ENCODE data around the gene LIN9. TPM values are rescaled to one million over a fixed set of nuclear protein-coding genes. Genes with fewer than 3 reads are reported as not detected.

The LIN9 gene, protein sequence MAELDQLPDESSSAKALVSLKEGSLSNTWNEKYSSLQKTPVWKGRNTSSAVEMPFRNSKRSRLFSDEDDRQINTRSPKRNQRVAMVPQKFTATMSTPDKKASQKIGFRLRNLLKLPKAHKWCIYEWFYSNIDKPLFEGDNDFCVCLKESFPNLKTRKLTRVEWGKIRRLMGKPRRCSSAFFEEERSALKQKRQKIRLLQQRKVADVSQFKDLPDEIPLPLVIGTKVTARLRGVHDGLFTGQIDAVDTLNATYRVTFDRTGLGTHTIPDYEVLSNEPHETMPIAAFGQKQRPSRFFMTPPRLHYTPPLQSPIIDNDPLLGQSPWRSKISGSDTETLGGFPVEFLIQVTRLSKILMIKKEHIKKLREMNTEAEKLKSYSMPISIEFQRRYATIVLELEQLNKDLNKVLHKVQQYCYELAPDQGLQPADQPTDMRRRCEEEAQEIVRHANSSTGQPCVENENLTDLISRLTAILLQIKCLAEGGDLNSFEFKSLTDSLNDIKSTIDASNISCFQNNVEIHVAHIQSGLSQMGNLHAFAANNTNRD
- polyA plus RNA-seq (2013, experiment 1 of 4): 14.7 TPM
- polyA plus RNA-seq (2013, experiment 2 of 4): 12.5 TPM
- polyA plus RNA-seq (2013, experiment 3 of 4): 13.0 TPM
- polyA plus RNA-seq (2013, experiment 4 of 4): 14.7 TPM

DNA sequence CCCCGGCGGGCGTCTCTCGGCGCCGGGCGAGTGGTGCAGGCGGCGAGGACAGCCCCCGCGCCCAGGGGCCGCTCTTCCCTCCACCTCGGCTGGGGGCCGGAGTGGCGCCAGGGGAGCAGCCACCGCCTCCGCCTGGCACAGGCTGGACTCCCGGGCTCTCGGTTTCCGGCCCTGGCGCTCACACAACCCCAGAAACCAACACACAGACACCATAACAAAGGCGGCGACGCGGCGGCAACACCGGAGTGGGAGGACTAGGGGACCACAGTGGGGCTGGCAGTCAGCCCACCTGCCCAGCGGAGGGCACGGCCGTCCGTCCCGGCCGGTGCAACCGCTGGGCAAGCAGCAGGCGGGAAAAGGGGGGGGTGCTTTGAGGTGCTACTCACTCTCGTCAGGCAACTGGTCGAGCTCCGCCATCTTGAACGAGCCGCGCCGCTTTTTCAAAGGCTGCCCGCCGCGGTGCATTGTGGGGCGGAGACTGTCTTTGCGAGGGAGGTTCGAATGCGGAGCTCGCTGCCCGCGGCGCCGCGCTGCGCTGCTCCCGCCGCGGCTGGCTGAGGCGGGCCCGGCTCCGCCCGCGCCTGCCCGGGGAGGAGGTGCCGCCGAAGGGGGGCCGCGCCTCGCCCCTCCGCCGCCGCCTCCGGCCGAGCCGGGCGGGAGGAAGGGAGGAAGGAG, at the start of gene LIN9:
TSS of gene LIN9 (minus strand) at position 442 of the 675 bp plus-strand sequence. CDS start at position 417, 25 bp downstream.
- no peaks in the 10 kb centered on the region for H3K9me3 ChIP-seq (ENCODE audit: control insufficient read depth, low read length)
- H3K4me3 ChIP-seq (ENCODE audit: insufficient read depth, low read depth, low read length): peak within 1 kb of the TSS; percentile 94
- peaks cover 12% of the 10 kb centered on the region for H3K4me1 ChIP-seq (ENCODE audit: control insufficient read depth, insufficient read depth, low read length)
- H3K27me3 ChIP-seq (ENCODE audit: control insufficient read depth, insufficient read depth, low read length, poor library complexity, severe bottlenecking): peaks cover 16% of the 10 kb centered on the region
- H3K36me3 ChIP-seq (ENCODE audit: control insufficient read depth, insufficient read depth, low read length): no peaks in the 10 kb centered on the region
- WGBS, 2 experiments: 0% methylated on average over 77 of the region's 77 CpGs
- peak within 1 kb of the TSS; percentile 85 for H3K27ac ChIP-seq (ENCODE audit: insufficient read depth, low read depth, low read length, poor library complexity, severe bottlenecking)

- Histone ChIP-seq H3K27ac (ENCODE audit: insufficient read depth, low read depth, low read length, poor library complexity, severe bottlenecking) (no peak overlapping the region), H3K27me3 (ENCODE audit: control insufficient read depth, insufficient read depth, low read length, poor library complexity, severe bottlenecking) (no peaks in the 10 kb centered on the region), H3K9me3 (ENCODE audit: control insufficient read depth, low read length) (no peaks in the 10 kb centered on the region), H3K4me1 (ENCODE audit: control insufficient read depth, insufficient read depth, low read length) (no peaks in the 10 kb centered on the region), H3K36me3 (ENCODE audit: control insufficient read depth, insufficient read depth, low read length) (peaks cover 13% of the 10 kb centered on the region), H3K4me3 (ENCODE audit: insufficient read depth, low read depth, low read length) (no peak overlapping the region)
- WGBS, 2 experiments: 95 to 100% methylated on average over 2 of the region's 2 CpGs
Observed at GRCh38 chr1:226357416-226357815, 48.5 kb upstream of the LIN9 start.

DNA sequence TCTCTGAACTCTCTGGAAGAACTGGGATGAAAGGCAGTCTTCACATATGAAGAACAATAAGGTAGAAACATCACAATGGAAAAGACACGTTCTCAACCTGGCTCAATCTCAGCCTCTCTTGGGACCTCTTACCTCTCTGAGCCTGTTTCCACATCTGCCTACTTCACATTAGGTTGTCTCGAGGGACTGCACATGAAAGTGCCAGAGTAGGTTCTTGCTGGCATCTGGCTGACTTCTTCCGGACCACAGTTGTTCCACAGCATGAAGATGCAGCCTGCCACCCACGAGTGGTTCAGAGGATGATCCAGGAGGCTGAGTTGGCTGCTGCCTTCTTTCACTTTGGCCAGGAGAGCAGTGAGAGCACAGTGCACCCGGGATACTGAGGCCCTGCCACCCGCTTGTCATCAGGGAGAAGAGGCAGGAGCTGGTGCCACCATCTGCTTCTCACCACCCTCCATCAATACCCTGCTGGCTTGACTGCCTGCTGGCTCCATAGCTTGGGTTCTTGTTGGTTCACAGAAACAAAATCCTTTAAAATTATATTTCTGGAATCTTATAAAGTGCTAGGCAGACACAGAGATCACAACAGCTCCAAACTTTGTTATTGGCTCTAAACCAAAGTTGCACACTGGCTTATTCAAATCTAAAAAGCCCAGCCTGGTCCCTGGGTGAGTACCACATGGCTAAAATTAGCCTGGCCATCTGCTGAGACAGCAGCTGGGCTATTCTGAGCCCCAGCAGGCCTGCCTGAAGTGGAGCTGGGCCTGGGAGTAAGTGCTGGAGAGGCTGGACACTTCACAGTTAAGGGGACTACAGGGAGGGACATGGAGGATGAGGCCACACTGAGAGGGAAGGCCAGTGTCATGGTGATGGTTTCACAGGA, 46.9 kb upstream of the LIN9 start:
- WGBS, 2 experiments: 94 to 97% methylated on average over 6 of the region's 6 CpGs
- Histone ChIP-seq H3K27me3 (ENCODE audit: control insufficient read depth, insufficient read depth, low read length, poor library complexity, severe bottlenecking) (no peaks in the 10 kb centered on the region), H3K9me3 (ENCODE audit: control insufficient read depth, low read length) (no peaks in the 10 kb centered on the region), H3K4me3 (ENCODE audit: insufficient read depth, low read depth, low read length) (no peak overlapping the region), H3K27ac (ENCODE audit: insufficient read depth, low read depth, low read length, poor library complexity, severe bottlenecking) (no peak overlapping the region), H3K4me1 (ENCODE audit: control insufficient read depth, insufficient read depth, low read length) (no peaks in the 10 kb centered on the region), H3K36me3 (ENCODE audit: control insufficient read depth, insufficient read depth, low read length) (peaks cover 5% of the 10 kb centered on the region)

- Histone ChIP-seq H3K4me3 (ENCODE audit: insufficient read depth, low read depth, low read length) (no peak overlapping the region), H3K9me3 (ENCODE audit: control insufficient read depth, low read length) (no peaks in the 10 kb centered on the region), H3K27me3 (ENCODE audit: control insufficient read depth, insufficient read depth, low read length, poor library complexity, severe bottlenecking) (no peaks in the 10 kb centered on the region), H3K27ac (ENCODE audit: insufficient read depth, low read depth, low read length, poor library complexity, severe bottlenecking) (no peak overlapping the region), H3K36me3 (ENCODE audit: control insufficient read depth, insufficient read depth, low read length) (no peaks in the 10 kb centered on the region), H3K4me1 (ENCODE audit: control insufficient read depth, insufficient read depth, low read length) (no peaks in the 10 kb centered on the region)
- WGBS, 2 experiments: 93 to 96% methylated on average over 10 of the region's 10 CpGs
Observed at GRCh38 chr1:226355016-226355415, 46.1 kb upstream of the LIN9 start.

DNA sequence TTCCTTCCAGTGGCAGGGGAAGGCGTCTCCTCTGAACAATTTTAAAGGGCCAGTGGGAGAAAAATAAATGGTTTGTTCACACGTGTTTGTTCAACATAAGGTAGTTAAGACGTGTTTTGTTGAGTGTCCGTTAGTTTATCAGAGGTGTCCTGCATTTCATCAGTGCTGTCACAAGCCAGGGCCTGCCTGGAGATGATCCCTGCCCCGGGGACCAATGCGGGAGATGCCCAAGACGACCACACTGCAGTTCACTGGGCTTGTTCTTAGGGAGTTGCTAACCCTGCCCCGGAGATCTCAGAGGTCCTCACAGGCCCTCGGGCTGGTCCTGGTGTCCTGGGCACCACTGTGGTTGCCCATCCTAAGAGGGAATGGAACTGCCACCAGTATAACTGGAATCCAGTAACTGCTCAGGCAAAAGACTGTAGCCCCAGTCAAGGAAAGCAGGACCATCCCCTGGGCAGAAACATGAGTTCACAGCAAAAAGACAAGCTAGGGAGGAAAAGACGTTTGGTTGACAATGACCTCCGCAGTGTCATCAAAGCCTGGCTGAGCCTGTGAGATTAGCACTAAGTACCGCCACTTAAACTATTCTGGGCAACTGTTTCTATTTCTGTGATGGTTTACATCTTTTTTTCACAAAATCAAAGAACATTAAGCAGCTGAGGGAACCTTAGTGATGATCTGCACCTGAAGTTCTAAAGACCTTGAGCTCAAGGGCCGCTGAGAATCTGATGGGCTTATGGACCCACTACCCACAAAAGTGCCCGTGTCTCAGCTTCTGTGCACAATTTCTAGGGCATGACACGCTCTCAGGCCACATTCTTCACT, 44.9 kb upstream of the LIN9 start:
- Histone ChIP-seq H3K27me3 (ENCODE audit: control insufficient read depth, insufficient read depth, low read length, poor library complexity, severe bottlenecking) (no peaks in the 10 kb centered on the region), H3K4me1 (ENCODE audit: control insufficient read depth, insufficient read depth, low read length) (no peaks in the 10 kb centered on the region), H3K9me3 (ENCODE audit: control insufficient read depth, low read length) (no peaks in the 10 kb centered on the region), H3K4me3 (ENCODE audit: insufficient read depth, low read depth, low read length) (no peak overlapping the region), H3K36me3 (ENCODE audit: control insufficient read depth, insufficient read depth, low read length) (no peaks in the 10 kb centered on the region), H3K27ac (ENCODE audit: insufficient read depth, low read depth, low read length, poor library complexity, severe bottlenecking) (no peak overlapping the region)
- 90 to 91% methylated on average over 15 of the region's 15 CpGs for WGBS, 2 experiments

GRCh38 chr1:226351709-226352108, 42.7 kb upstream of the LIN9 start:
- Histone ChIP-seq H3K9me3 (ENCODE audit: control insufficient read depth, low read length) (no peaks in the 10 kb centered on the region), H3K4me1 (ENCODE audit: control insufficient read depth, insufficient read depth, low read length) (no peaks in the 10 kb centered on the region), H3K4me3 (ENCODE audit: insufficient read depth, low read depth, low read length) (no peak overlapping the region), H3K27ac (ENCODE audit: insufficient read depth, low read depth, low read length, poor library complexity, severe bottlenecking) (no peak overlapping the region), H3K27me3 (ENCODE audit: control insufficient read depth, insufficient read depth, low read length, poor library complexity, severe bottlenecking) (no peaks in the 10 kb centered on the region), H3K36me3 (ENCODE audit: control insufficient read depth, insufficient read depth, low read length) (no peaks in the 10 kb centered on the region)
- WGBS, 2 experiments: 91 to 92% methylated on average over 3 of the region's 3 CpGs

- H3K4me3 ChIP-seq (ENCODE audit: insufficient read depth, low read depth, low read length): no peak overlapping the region
- H3K4me1 ChIP-seq (ENCODE audit: control insufficient read depth, insufficient read depth, low read length): no peaks in the 10 kb centered on the region
- WGBS, 2 experiments: 94 to 96% methylated on average over 9 of the region's 9 CpGs
- no peaks in the 10 kb centered on the region for H3K9me3 ChIP-seq (ENCODE audit: control insufficient read depth, low read length)
- H3K36me3 ChIP-seq (ENCODE audit: control insufficient read depth, insufficient read depth, low read length): no peaks in the 10 kb centered on the region
- no peaks in the 10 kb centered on the region for H3K27me3 ChIP-seq (ENCODE audit: control insufficient read depth, insufficient read depth, low read length, poor library complexity, severe bottlenecking)
- H3K27ac ChIP-seq (ENCODE audit: insufficient read depth, low read depth, low read length, poor library complexity, severe bottlenecking): no peak overlapping the region
Observed at GRCh38 chr1:226350519-226350865, 41.5 kb upstream of the LIN9 start.

DNA sequence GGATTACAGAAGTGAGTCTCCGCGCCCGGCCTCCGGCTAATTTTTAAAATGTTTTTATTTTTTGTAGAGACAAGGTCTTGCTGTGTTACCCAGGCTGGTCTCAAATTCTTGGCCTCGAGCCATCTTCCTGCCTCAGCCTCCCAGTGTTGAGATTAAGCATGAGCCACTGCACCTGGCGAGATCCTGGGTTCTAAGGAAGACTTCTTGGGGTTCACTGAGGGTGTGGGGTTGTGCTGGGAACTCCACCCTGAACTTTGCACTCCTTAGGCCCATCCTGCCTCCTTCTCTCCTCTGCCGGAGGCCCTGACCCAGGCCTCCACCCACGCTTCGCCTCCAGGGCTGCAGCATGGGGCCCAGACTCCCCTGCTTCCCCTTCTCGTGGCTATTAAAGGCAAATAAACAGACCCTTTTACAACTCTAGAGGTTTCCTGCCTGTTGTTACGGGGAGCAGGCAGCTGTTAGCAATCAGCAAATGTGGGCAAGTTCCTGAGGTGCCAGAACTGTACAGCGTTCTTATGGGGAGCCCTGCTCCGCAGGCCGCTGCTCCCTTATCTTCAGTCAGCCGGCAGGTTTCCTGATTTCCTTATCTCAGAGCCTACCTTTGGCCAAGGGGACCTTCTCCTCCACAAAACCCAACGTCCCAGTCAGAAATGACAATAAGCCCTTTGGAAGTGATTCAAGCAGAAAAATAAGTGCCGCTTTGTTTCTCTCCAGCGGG, 41.0 kb upstream of the LIN9 start:
- H3K36me3 ChIP-seq (ENCODE audit: control insufficient read depth, insufficient read depth, low read length): no peaks in the 10 kb centered on the region
- H3K27ac ChIP-seq (ENCODE audit: insufficient read depth, low read depth, low read length, poor library complexity, severe bottlenecking): peak overlapping the region; percentile 16
- 87 to 88% methylated on average over 18 of the region's 18 CpGs for WGBS, 2 experiments

GRCh38 chr1:226349081-226349480, 40.1 kb upstream of the LIN9 start:
- WGBS, 2 experiments: 90 to 92% methylated on average over 11 of the region's 11 CpGs
- H3K27me3 ChIP-seq (ENCODE audit: control insufficient read depth, insufficient read depth, low read length, poor library complexity, severe bottlenecking): no peaks in the 10 kb centered on the region
- no peaks in the 10 kb centered on the region for H3K36me3 ChIP-seq (ENCODE audit: control insufficient read depth, insufficient read depth, low read length)
- H3K4me1 ChIP-seq (ENCODE audit: control insufficient read depth, insufficient read depth, low read length): no peaks in the 10 kb centered on the region
- no peak overlapping the region for H3K4me3 ChIP-seq (ENCODE audit: insufficient read depth, low read depth, low read length)
- no peak overlapping the region for H3K27ac ChIP-seq (ENCODE audit: insufficient read depth, low read depth, low read length, poor library complexity, severe bottlenecking)
- no peaks in the 10 kb centered on the region for H3K9me3 ChIP-seq (ENCODE audit: control insufficient read depth, low read length)

More for the DNA sequence above, 41.0 kb upstream of the LIN9 start:
- no peaks in the 10 kb centered on the region for H3K27me3 ChIP-seq (ENCODE audit: control insufficient read depth, insufficient read depth, low read length, poor library complexity, severe bottlenecking)
- H3K4me3 ChIP-seq (ENCODE audit: insufficient read depth, low read depth, low read length): no peak overlapping the region
- H3K9me3 ChIP-seq (ENCODE audit: control insufficient read depth, low read length): no peaks in the 10 kb centered on the region
- H3K4me1 ChIP-seq (ENCODE audit: control insufficient read depth, insufficient read depth, low read length): no peaks in the 10 kb centered on the region
